ENCODE data around the gene CCL28. TPM values are rescaled to one million over a fixed set of nuclear protein-coding genes. Genes with fewer than 3 reads are reported as not detected.
"Not testable (repeated sequence)": the region's sequence is repeated elsewhere in the genome, so short reads cannot be mapped to it uniquely, and the experiment has no call there.

The CCL28 gene
- total and polyA plus RNA-seq, 9 of the 15 experiments (the other 6 are each of a cell fraction or from before 2014, with no cell fraction given) = not detected

DNA sequence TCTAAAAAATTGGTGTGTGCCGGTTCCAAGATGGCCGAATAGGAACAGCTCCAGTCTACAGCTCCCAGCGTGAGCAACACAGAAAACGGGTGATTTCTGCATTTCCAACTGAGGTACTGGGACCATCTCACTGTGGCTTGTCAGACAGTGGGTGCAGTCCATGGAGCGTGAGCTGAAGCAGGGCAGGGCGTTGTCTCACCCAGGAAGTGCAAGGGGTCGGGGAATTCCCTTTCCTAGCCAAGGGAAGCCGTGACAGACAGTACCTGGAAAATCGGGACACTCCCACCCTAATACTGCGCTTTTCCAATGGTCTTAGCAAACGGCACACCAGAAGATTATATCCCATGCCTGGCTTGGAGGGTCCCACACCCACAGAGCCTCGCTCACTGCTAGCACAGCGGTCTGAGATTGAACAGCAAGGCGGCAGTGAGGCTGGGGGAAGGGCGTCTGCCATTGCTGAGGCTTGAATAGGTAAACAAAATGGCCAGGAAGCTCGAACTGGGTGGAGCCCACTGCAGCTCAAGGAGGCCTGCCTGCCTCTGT lies 9.6 kb downstream of the CCL28 start (continued):
- TF ChIP-seq CBFB (CRISPR knock-in tag; IDR thresholded peaks at IDR 0.05) (0 out of 2 replicates have a peak, but pooled peaks have one; percentile 27), NFRKB (IDR thresholded peaks at IDR 0.05; ENCODE audit: low read depth) (peak; percentile 90), EP400 (IDR thresholded peaks at IDR 0.05) (peak; percentile 5; the same call in 1 of the 2 replicates), ZNF511 (CRISPR knock-in tag; IDR thresholded peaks at IDR 0.05) (0 out of 2 replicates have a peak, but pooled peaks have one; percentile 42), TAF7 (tag; IDR thresholded peaks at IDR 0.05) (peak; percentile 71), SMARCE1 (IDR thresholded peaks at IDR 0.05) (0 out of 2 replicates have a peak, but pooled peaks have one; percentile 26), PHF20 (IDR thresholded peaks at IDR 0.05; ENCODE audit: partially characterized antibody) (peak; percentile 25), CXXC5 (CRISPR knock-in tag; IDR thresholded peaks at IDR 0.05) (peak; percentile 37; the same call in 1 of the 2 replicates), HDAC8 (tag; IDR thresholded peaks at IDR 0.05) (0 out of 2 replicates have a peak, but pooled peaks have one; percentile 40), ESRRA (IDR thresholded peaks at IDR 0.05; ENCODE audit: borderline replicate concordance, low read depth) (0 out of 2 replicates have a peak, but pooled peaks have one; percentile 17), NR4A1 (tag; IDR thresholded peaks at IDR 0.05) (peak; percentile 52; the same call in 1 of the 2 replicates), RBFOX2 (IDR thresholded peaks at IDR 0.05; ENCODE audit: low read depth, low read length) (peak; percentile 51), FOXJ2 (tag; IDR thresholded peaks at IDR 0.05) (peak; percentile 19; the same call in 1 of the 2 replicates), POLR2A (conservative IDR thresholded peaks at IDR 0.05) (peak; percentile 59), CREB3L1 (IDR thresholded peaks at IDR 0.05; ENCODE audit: borderline replicate concordance, low read depth) (0 out of 2 replicates have a peak, but pooled peaks have one; percentile 31), SMAD4 (CRISPR knock-in tag; conservative IDR thresholded peaks at IDR 0.05) (0 out of 2 replicates have a peak, but pooled peaks have one; percentile 53), POLR2G (IDR thresholded peaks at IDR 0.05; ENCODE audit: low read depth, low read length) (peak; percentile 48; the same call in 1 of the 2 replicates), SOX6 (IDR thresholded peaks at IDR 0.05) (0 out of 2 replicates have a peak, but pooled peaks have one; percentile 11)
- TF ChIP-seq, protein P1, sequence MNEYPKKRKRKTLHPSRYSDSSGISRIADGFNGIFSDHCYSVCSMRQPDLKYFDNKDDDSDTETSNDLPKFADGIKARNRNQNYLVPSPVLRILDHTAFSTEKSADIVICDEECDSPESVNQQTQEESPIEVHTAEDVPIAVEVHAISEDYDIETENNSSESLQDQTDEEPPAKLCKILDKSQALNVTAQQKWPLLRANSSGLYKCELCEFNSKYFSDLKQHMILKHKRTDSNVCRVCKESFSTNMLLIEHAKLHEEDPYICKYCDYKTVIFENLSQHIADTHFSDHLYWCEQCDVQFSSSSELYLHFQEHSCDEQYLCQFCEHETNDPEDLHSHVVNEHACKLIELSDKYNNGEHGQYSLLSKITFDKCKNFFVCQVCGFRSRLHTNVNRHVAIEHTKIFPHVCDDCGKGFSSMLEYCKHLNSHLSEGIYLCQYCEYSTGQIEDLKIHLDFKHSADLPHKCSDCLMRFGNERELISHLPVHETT (CRISPR knock-in tag; conservative IDR thresholded peaks at IDR 0.05 in 1 of 2, IDR thresholded peaks at IDR 0.05 in 1 of 2) = peak in 1 of 2 experiments; percentile 48; a peak in 1 of 4 replicates
- TF ChIP-seq NR4A1 (CRISPR knock-in tag; IDR thresholded peaks at IDR 0.05) = not testable (repeated sequence)
- TF ChIP-seq, protein P2, sequence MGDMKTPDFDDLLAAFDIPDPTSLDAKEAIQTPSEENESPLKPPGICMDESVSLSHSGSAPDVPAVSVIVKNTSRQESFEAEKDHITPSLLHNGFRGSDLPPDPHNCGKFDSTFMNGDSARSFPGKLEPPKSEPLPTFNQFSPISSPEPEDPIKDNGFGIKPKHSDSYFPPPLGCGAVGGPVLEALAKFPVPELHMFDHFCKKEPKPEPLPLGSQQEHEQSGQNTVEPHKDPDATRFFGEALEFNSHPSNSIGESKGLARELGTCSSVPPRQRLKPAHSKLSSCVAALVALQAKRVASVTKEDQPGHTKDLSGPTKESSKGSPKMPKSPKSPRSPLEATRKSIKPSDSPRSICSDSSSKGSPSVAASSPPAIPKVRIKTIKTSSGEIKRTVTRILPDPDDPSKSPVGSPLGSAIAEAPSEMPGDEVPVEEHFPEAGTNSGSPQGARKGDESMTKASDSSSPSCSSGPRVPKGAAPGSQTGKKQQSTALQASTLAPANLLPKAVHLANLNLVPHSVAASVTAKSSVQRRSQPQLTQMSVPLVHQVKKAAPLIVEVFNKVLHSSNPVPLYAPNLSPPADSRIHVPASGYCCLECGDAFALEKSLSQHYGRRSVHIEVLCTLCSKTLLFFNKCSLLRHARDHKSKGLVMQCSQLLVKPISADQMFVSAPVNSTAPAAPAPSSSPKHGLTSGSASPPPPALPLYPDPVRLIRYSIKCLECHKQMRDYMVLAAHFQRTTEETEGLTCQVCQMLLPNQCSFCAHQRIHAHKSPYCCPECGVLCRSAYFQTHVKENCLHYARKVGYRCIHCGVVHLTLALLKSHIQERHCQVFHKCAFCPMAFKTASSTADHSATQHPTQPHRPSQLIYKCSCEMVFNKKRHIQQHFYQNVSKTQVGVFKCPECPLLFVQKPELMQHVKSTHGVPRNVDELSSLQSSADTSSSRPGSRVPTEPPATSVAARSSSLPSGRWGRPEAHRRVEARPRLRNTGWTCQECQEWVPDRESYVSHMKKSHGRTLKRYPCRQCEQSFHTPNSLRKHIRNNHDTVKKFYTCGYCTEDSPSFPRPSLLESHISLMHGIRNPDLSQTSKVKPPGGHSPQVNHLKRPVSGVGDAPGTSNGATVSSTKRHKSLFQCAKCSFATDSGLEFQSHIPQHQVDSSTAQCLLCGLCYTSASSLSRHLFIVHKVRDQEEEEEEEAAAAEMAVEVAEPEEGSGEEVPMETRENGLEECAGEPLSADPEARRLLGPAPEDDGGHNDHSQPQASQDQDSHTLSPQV (IDR thresholded peaks at IDR 0.05) = peak; percentile 65; the same call in 1 of the 2 replicates
